SK-N-SH (cell line): ENCODE results near the gene COA6. TPM values are rescaled to one million over a fixed set of nuclear protein-coding genes. Genes with fewer than 3 reads are reported as not detected.

ENCODE experiments used
- CTCF ChIA-PET: fragments of 300-600, 350-600 bp; formaldehyde crosslinking; extraction: SDS; loops from one replicate; lab custom pipeline; 2021; lab: Yijun Ruan, JAX
- POLR2A ChIA-PET: fragments of 350-600 bp; sonication (Branson Sonifier 250); formaldehyde crosslinking; extraction: SDS; loops from one replicate; lab custom pipeline; 2020; ENCODE audit warnings: antibody characterized with exemption, inconsistent platforms; lab: Yijun Ruan, JAX
- DNase-seq: peaks from one replicate; pipeline ENCODE4 v3.0.0; 2012
- H2AFZ ChIP-seq: fragments of 200-600 bp; sonication (generic); 2 replicates; pipeline ENCODE4 v1.8.1; 2016; ENCODE audit warnings: antibody characterized with exemption, mild to moderate bottlenecking, low read depth
- H3F3A ChIP-seq: fragments of 200-600 bp; sonication (generic); replicated peaks from 2 replicates; pipeline ENCODE3; 2016; ENCODE audit warnings: antibody characterized with exemption, mild to moderate bottlenecking; ENCODE audit not compliant: insufficient read depth
- H3K27ac ChIP-seq, 2 experiments: fragments of 200-500 bp in 1 of 2; fragments of 200-600 bp in 1 of 2; sonication (Bioruptor generic) in 1 of 2; sonication (generic), shearing (Covaris generic) in 1 of 2; 2 replicates each; pipeline versions ENCODE4 v1.5.1 to v1.6.1; 2014 to 2016; ENCODE audit warnings: low read depth in 2 of 2, inconsistent platforms in 1 of 2, low read length in 1 of 2, mild to moderate bottlenecking in 1 of 2, mixed read lengths in 1 of 2
- H3K27me3 ChIP-seq: fragments of 200-600 bp; sonication (generic), shearing (Covaris generic); 2 replicates; pipeline ENCODE4 v1.6.1; 2016; ENCODE audit warnings: mixed run types; ENCODE audit not compliant: insufficient read depth
- H3K36me3 ChIP-seq, 2 experiments: fragments of 200-500 bp in 1 of 2; fragments of 200-600 bp in 1 of 2; sonication (Bioruptor generic) in 1 of 2; sonication (generic) in 1 of 2; replicated peaks in 1 of 2; 2 replicates each; pipeline versions ENCODE3 to v1.5.1; 2014 to 2016; ENCODE audit warnings: low read length in 1 of 2, mild to moderate bottlenecking in 1 of 2; ENCODE audit not compliant: insufficient read depth in 2 of 2, control insufficient read depth in 1 of 2
- H3K4me1 ChIP-seq, 2 experiments: fragments of 200-500 bp in 1 of 2; fragments of 200-600 bp in 1 of 2; sonication (Bioruptor generic) in 1 of 2; sonication (generic), shearing (Covaris generic) in 1 of 2; 2 replicates each; pipeline versions ENCODE4 v1.5.1 to v1.6.1; 2014 to 2016; ENCODE audit warnings: low read depth in 1 of 2, low read length in 1 of 2, mixed run types in 1 of 2; ENCODE audit not compliant: insufficient read depth in 2 of 2, control insufficient read depth in 1 of 2
- H3K4me2 ChIP-seq: fragments of 200-600 bp; sonication (generic), shearing (Covaris generic); 2 replicates; pipeline ENCODE4 v1.6.1; 2017; ENCODE audit warnings: mixed run types
- H3K4me3 ChIP-seq, 2 experiments: fragments of 200-500 bp in 1 of 2; fragments of 200-600 bp in 1 of 2; sonication (Bioruptor generic) in 1 of 2; sonication (generic), shearing (Covaris generic) in 1 of 2; 2 replicates each; pipeline versions ENCODE4 v1.5.1 to v1.8.1; 2014 to 2016; ENCODE audit warnings: low read depth in 2 of 2, inconsistent platforms in 1 of 2, low read length in 1 of 2, mild to moderate bottlenecking in 1 of 2, mixed read lengths in 1 of 2, moderate library complexity in 1 of 2
- H3K79me2 ChIP-seq: fragments of 200-600 bp; sonication (generic); 2 replicates; pipeline ENCODE4 v1.8.1; 2017; ENCODE audit warnings: mild to moderate bottlenecking; ENCODE audit not compliant: insufficient read depth
- H3K9ac ChIP-seq: fragments of 200-600 bp; sonication (generic); 2 replicates; pipeline ENCODE4 v1.6.1; 2017; ENCODE audit warnings: mixed run types
- H3K9me2 ChIP-seq: fragments of 200-600 bp; sonication (generic); 2 replicates; pipeline ENCODE4 v1.6.1; 2017; ENCODE audit warnings: mixed run types
- H3K9me3 ChIP-seq: fragments of 200-600 bp; sonication (generic); 2 replicates; pipeline ENCODE4 v1.6.1; 2017; ENCODE audit warnings: mixed run types, mild to moderate bottlenecking, moderate library complexity
- H4K20me1 ChIP-seq: fragments of 200-600 bp; sonication (generic); 2 replicates; pipeline ENCODE4 v1.6.1; 2017; ENCODE audit warnings: mild to moderate bottlenecking, mixed run types; ENCODE audit not compliant: insufficient read depth
- CTCF ChIP-seq: fragments of 200-600 bp; sonication (generic); IDR thresholded peaks from 2 replicates; pipeline ENCODE4 v1.6.1; 2017; ENCODE audit warnings: antibody characterized with exemption, mild to moderate bottlenecking, moderate library complexity
- FOXM1 ChIP-seq: IDR thresholded peaks from 2 replicates; pipeline ENCODE4 v1.4.0; 2012; ENCODE audit warnings: low read depth, mild to moderate bottlenecking
- MAX ChIP-seq: IDR thresholded peaks from 2 replicates; pipeline ENCODE4 v1.4.0; 2012; ENCODE audit warnings: low read depth
- MEF2A ChIP-seq: IDR thresholded peaks from 2 replicates; pipeline ENCODE4 v1.4.0; 2012; ENCODE audit warnings: low read depth, borderline replicate concordance
- NFIC ChIP-seq: IDR thresholded peaks from 2 replicates; pipeline ENCODE4 v1.4.0; 2012; ENCODE audit warnings: borderline replicate concordance
- NRF1 ChIP-seq: IDR thresholded peaks from 2 replicates; pipeline ENCODE4 v1.6.1; 2012; ENCODE audit warnings: low read depth, mild to moderate bottlenecking, low read length
- PBX3 ChIP-seq: IDR thresholded peaks from 2 replicates; pipeline ENCODE4; 2012
- RCOR1 ChIP-seq: fragments of 150-350 bp; IDR thresholded peaks from 2 replicates; pipeline ENCODE4 v1.6.1; 2017; ENCODE audit warnings: antibody characterized with exemption, low read length
- REST ChIP-seq: IDR thresholded peaks from 2 replicates; pipeline ENCODE4 v1.6.1; 2012; ENCODE audit warnings: mild to moderate bottlenecking, low read depth, low read length, moderate library complexity
- SIN3A ChIP-seq: IDR thresholded peaks from 2 replicates; pipeline ENCODE4 v1.6.1; 2012; ENCODE audit warnings: low read depth, mild to moderate bottlenecking, low read length, moderate library complexity, borderline replicate concordance
- TCF12 ChIP-seq: IDR thresholded peaks from 2 replicates; pipeline ENCODE4 v1.4.0; 2012
- USF2 ChIP-seq: fragments of 150-350 bp; IDR thresholded peaks from 2 replicates; pipeline ENCODE4 v1.6.1; 2017; ENCODE audit warnings: antibody characterized with exemption, low read length, low read depth, borderline replicate concordance
- ZBTB33 ChIP-seq: IDR thresholded peaks from 2 replicates; pipeline ENCODE4 v1.4.0; 2012; ENCODE audit warnings: low read depth, borderline replicate concordance
- WGBS: methylation state at CpG from one replicate; pipeline ENCODE4 v1.1.6; 2017; ENCODE audit warnings: low lambda C conversion rate; 5-methylcytosine and 5-hydroxymethylcytosine counted together
- polyA plus RNA-seq, 3 experiments: library from polyadenylated mRNA; depleted of rRNA; stranded (reverse); fragments of >200 nt; gene quantifications; 2 replicates each; pipeline ENCODE4 v1.2.3, GENCODE V29; 2012

The COA6 gene
- polyA plus RNA-seq, 1 of the 3 experiments (the other 2 are of a cell fraction), result 42.2 TPM

GRCh38 chr1:234396092-234396491 lies 22.8 kb downstream of the COA6 start (continued):
- TF ChIP-seq ZBTB33, result no peak
- no peak for TF ChIP-seq REST
- TF ChIP-seq MAX, result no peak

GRCh38 chr1:234396871-234397270 lies 23.6 kb downstream of the COA6 start:
- WGBS, result 92% methylated on average over 6 of the region's 6 CpGs
- CTCF ChIA-PET, result no interaction called here
- Histone ChIP-seq H3K9me2 (no peaks in the 10 kb centered on the region), H3K9me3 (no peaks in the 10 kb centered on the region), H4K20me1 (no peaks in the 10 kb centered on the region), H3K79me2 (no peaks in the 10 kb centered on the region), H3K4me2 (no peak overlapping the region), H3K27ac (no peak overlapping the region), H3K4me1 (peaks cover 0 to 5% of the 10 kb centered on the region in 2 experiments; a peak in 2 of 4 replicates), H2AFZ (no peak overlapping the region), H3F3A (peaks cover 9% of the 10 kb centered on the region), H3K36me3 (peaks cover 4 to 30% of the 10 kb centered on the region in 2 experiments), H3K4me3 (no peak overlapping the region), H3K27me3 (no peaks in the 10 kb centered on the region), H3K9ac (no peak overlapping the region)
- POLR2A ChIA-PET, result no interaction called here
- no peak for TF ChIP-seq MEF2A
- no peak for TF ChIP-seq USF2
- TF ChIP-seq RCOR1, result no peak
- no peak for TF ChIP-seq MAX
- no peak for TF ChIP-seq NFIC
- no peak for TF ChIP-seq NRF1
- no peak for TF ChIP-seq PBX3
- TF ChIP-seq CTCF, result no peak
- TF ChIP-seq TCF12, result no peak
- TF ChIP-seq FOXM1, result no peak
- TF ChIP-seq SIN3A, result no peak
- DNase-seq, result no peak
